Right atrium auricular region (tissue), 2 donors: ENCODE measurements around the gene MITF. TPM values are rescaled to one million over a fixed set of nuclear protein-coding genes. Genes with fewer than 3 reads are reported as not detected.

Source experiments
- DNase-seq: peaks from one replicate; pipeline ENCODE4 v3.0.0-alpha.2; 2019; ENCODE audit warnings: low spot score
- H3K27ac ChIP-seq, 2 donors: fragments of 200-600 bp; sonication (generic); 1 replicate in 1 of 2; 2 replicates in 1 of 2; pipeline ENCODE4 v1.5.1; 2016 to 2019
- H3K27me3 ChIP-seq, 2 donors: fragments of 200-600 bp; sonication (generic); one replicate each; pipeline versions ENCODE4 v1.5.1 to v1.6.0; 2017 to 2019
- H3K36me3 ChIP-seq: fragments of 200-600 bp; sonication (generic); one replicate; pipeline ENCODE4 v1.5.1; 2016
- H3K4me1 ChIP-seq, 2 donors: fragments of 200-600 bp; sonication (generic); one replicate each; pipeline versions ENCODE4 v1.5.1 to v1.6.0; 2017 to 2019
- H3K4me3 ChIP-seq, 2 donors: fragments of 200-600 bp; sonication (generic); 1 replicate in 1 of 2; 2 replicates in 1 of 2; pipeline ENCODE4 v1.5.1; 2017 to 2019; ENCODE audit warnings: mild to moderate bottlenecking in 1 of 2, moderate library complexity in 1 of 2
- H3K9me3 ChIP-seq, 2 donors: fragments of 200-600 bp; sonication (generic); one replicate each; pipeline ENCODE4 v1.5.1; 2019
- total RNA-seq, 2 donors: library from RNA; depleted of rRNA; stranded (reverse); fragments of >200 nt; gene quantifications; one replicate each; pipeline ENCODE4 v1.1.0, GENCODE V29; 2016
- TF ChIP-seq, protein P1 (sequence below), 2 donors: fragments of 200-600 bp; sonication (generic); IDR thresholded peaks; one replicate each; pipeline ENCODE4 v1.5.1; 2019; ENCODE audit warnings: antibody characterized with exemption in 2 of 2

MITF gene
- total RNA-seq, 2 donors from 2014 or later, result 47.6 to 68.6 TPM

DNA sequence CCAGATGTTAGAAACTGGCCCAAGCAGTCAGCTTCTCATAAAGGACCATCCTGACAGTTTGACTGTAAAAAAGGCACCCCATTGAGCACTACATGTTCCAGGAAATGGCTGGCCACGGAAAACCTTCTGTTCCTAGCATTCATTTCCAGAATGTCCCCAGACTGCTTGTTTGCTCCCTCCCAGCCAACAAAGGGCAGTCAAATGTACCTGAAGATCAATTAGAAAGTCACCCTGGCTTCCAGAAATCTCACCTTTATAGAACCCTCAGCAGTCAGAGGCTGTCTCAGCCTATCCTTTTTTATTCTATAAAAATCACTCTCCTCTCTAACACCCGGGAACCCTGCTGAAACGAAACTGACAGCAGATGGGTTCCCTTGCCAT is 259.5 kb downstream of the MITF start:
- Histone ChIP-seq H3K4me3 (peak overlapping the region; percentile 3 to 25), H3K27ac (no peak overlapping the region), H3K36me3 (no peaks in the 10 kb centered on the region), H3K4me1 (no peaks in the 10 kb centered on the region), H3K27me3 (no peaks in the 10 kb centered on the region), H3K9me3 (peaks cover 0 to 4% of the 10 kb centered on the region in 2 donors)
- DNase-seq, result no peak
- TF ChIP-seq, protein P1, sequence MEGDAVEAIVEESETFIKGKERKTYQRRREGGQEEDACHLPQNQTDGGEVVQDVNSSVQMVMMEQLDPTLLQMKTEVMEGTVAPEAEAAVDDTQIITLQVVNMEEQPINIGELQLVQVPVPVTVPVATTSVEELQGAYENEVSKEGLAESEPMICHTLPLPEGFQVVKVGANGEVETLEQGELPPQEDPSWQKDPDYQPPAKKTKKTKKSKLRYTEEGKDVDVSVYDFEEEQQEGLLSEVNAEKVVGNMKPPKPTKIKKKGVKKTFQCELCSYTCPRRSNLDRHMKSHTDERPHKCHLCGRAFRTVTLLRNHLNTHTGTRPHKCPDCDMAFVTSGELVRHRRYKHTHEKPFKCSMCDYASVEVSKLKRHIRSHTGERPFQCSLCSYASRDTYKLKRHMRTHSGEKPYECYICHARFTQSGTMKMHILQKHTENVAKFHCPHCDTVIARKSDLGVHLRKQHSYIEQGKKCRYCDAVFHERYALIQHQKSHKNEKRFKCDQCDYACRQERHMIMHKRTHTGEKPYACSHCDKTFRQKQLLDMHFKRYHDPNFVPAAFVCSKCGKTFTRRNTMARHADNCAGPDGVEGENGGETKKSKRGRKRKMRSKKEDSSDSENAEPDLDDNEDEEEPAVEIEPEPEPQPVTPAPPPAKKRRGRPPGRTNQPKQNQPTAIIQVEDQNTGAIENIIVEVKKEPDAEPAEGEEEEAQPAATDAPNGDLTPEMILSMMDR (IDR thresholded peaks at IDR 0.05), result no peak

DNA sequence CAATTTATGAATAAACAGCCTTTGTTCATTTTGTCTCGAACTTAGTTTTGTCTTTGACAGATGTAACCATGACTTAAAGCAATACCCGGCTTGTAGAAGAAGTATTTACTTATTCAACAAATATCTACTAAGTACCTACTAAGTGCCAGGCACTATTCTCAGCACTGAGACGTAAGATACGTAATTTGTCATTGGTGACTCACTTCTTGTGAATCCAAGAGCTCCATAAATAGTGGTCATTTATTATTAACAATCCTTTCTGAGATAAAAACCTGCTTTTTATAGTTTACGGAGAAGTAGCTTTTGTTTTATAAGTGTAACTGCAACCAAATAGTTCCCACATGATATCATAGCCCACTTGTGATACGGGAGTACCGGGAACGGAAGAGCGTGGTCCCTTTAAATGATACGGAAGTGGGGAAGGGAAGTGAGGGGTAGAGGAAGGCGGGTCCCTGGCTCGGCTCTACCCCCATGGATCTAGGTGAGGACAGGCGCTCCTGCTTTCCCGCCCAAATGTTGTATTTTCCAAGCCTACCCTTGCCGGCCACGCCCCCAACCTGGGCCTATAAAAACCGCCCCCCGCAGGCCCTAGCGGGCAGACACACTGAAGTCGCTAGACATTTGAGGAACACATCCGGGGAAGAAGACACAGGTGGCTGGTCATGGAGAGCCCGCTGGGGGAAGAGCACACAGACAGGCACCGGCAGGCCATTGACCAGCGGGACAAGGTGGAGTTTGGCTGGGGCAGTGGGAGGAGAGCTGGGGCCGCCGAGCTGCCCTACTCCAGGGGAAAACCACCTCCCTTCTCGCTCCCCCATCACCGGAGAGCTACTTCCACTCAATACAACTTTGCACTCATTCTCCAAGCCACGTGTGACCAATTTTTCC is 260.1 kb downstream of the MITF start, which contains the start of gene SAMMSON:
TSS of gene SAMMSON (plus strand) at position 594 of the 888 bp plus-strand sequence.
- TF ChIP-seq, protein P1 (IDR thresholded peaks at IDR 0.05), result no peak
- Histone ChIP-seq H3K4me1 (no peaks in the 10 kb centered on the region), H3K27ac (no peak within 1 kb of the TSS), H3K9me3 (peaks cover 0 to 4% of the 10 kb centered on the region in 2 donors), H3K4me3 (peak within 1 kb of the TSS; percentile 3 to 25), H3K27me3 (no peaks in the 10 kb centered on the region), H3K36me3 (no peaks in the 10 kb centered on the region)
- no peak for DNase-seq

GRCh38 chr3:70000028-70000410 is 260.8 kb downstream of the MITF start:
- Histone ChIP-seq H3K4me1 (no peaks in the 10 kb centered on the region), H3K9me3 (peaks cover 0 to 4% of the 10 kb centered on the region in 2 donors), H3K27me3 (no peaks in the 10 kb centered on the region), H3K27ac (no peak overlapping the region), H3K36me3 (no peaks in the 10 kb centered on the region), H3K4me3 (no peak overlapping the region)
- TF ChIP-seq, protein P1 (IDR thresholded peaks at IDR 0.05), result no peak
- DNase-seq, result no peak

- Histone ChIP-seq H3K27ac (no peak overlapping the region), H3K9me3 (peaks cover 0 to 4% of the 10 kb centered on the region in 2 donors), H3K4me3 (no peak overlapping the region), H3K27me3 (no peaks in the 10 kb centered on the region), H3K36me3 (no peaks in the 10 kb centered on the region), H3K4me1 (no peaks in the 10 kb centered on the region)
- no peak for DNase-seq
- TF ChIP-seq, protein P1 (IDR thresholded peaks at IDR 0.05), result no peak
These were observed 261.4 kb downstream of the MITF start for GRCh38 chr3:70000563-70001081.

DNA sequence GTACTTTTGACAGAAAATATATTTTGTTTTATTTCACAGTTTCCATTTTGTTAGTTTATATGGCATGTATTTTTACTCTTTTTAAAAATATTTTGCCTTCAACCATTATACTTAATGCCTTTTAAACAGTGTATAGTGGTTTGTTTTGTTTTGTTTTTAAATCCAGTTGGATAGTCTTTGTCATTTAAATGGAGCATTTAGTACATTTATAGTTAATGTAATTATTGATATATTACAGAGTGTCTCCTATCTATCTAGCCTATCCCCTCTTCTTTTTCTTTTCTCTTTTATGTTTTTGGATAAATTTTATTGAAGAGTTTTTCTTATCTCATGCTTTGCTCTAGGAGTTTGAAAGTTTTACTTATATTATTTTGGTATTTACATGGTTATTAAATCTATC is 263.9 kb downstream of the MITF start:
- Histone ChIP-seq H3K9me3 (peaks cover 0 to 4% of the 10 kb centered on the region in 2 donors), H3K4me3 (no peak overlapping the region), H3K27me3 (no peaks in the 10 kb centered on the region), H3K27ac (no peak overlapping the region), H3K4me1 (no peaks in the 10 kb centered on the region), H3K36me3 (no peaks in the 10 kb centered on the region)
- TF ChIP-seq, protein P1 (IDR thresholded peaks at IDR 0.05), result no peak
- no peak for DNase-seq
